GM21447 (cell line): Measurements from ENCODE around the gene CIDEC.

Source experiments
- ATAC-seq: cut with Tn5 transposase; IDR thresholded peaks from one replicate; pipeline ENCODE4 v1.9.1; 2021; ENCODE audit not compliant: unreplicated experiment

The CIDEC gene

DNA sequence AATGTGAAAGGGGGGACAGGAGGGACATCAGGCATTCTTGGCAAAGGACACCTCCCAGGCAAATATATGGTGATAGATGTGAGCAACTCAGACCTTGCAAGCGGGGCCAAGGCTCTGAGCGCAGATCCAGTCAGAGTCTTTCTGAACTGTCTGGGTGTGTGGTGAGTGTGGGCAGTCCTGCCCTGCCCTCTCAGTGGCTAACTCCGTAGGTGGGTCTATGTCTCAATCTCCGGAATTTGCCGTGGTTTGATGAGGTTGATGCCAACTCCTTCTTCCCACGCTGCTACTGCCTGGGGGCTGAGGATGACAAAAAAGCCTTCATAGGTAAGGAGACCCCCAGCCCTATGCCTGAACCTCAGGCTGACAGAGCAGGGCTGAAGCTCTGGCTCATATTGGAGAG lies 62.6 kb downstream of the CIDEC start:
- no peak for ATAC-seq
